Stomach (tissue), 4 donors: ENCODE data around the gene NCAM1.

Experiments
- CTCF ChIP-seq, 7 experiments: fragments of 450-650 bp in 4 of 7; fragments of 200-600 bp in 3 of 7; sonication (generic) in 3 of 7; IDR thresholded peaks; one replicate each; pipeline ENCODE4 v1.5.1; 2016 to 2019; ENCODE audit warnings: antibody characterized with exemption in 7 of 7, control low read depth in 2 of 7, mild to moderate bottlenecking in 1 of 7
- POLR2A ChIP-seq, 4 donors: fragments of 450-650 bp; IDR thresholded peaks; one replicate each; pipeline ENCODE4 v1.6.1; 2016; ENCODE audit warnings: antibody characterized with exemption in 4 of 4, control low read depth in 2 of 4, mild to moderate bottlenecking in 1 of 4, moderate library complexity in 1 of 4
- POLR2AphosphoS5 ChIP-seq, 3 donors: sonication (generic); formaldehyde crosslinking; IDR thresholded peaks; one replicate each; pipeline ENCODE4 v1.6.1; 2016; ENCODE audit warnings: antibody characterized with exemption in 3 of 3

GRCh38 chr11:113255741-113256140 lies 294.5 kb downstream of the NCAM1 start:
- TF ChIP-seq CTCF (IDR thresholded peaks at IDR 0.05) (no peak), POLR2A (IDR thresholded peaks at IDR 0.05) (no peak), POLR2AphosphoS5 (IDR thresholded peaks at IDR 0.05) (no peak)
